ENCODE results near the gene STK24.

Gene STK24

DNA sequence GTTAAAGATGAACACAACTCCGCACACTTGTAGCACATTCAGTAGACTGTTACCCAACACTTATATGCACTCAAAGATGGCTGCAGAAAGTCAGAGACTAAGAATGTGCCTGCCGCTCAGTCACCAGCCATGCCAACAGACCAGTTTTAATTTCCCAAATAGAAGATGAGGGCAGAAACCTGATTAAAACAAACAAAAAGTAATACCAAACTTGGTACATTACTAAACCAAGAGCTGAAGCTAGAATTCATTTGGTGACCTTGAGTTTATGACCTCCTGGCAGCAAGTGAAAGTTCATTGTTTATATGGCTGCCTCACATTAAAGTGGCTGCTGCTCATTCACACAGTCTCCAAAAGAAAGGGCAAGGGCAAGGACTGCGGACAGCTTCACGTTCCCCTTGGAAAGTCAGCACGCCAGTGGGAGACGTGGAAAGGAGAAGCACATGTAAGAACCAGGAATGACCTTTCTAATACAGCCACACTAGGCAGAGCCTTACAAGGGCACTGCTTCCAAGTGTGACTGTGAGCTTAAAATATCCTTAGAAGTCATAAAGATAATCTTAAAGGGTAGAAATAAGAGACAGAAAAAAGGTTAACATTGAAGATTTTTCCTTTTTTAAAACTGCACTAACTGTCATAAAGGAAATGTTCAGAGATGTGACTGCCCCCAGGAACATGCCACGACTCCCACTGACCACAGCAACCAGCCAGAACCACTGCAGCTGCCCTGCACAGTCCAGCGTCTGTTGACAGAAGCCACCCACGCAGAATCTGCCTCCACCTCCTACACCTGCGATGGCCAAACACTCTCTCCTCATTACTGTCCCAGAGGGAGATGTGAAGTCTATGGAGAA is 73.5 kb downstream of the STK24 start:
- peaks cover 22% of the 10 kb centered on the region for H3K36me3 Mint-ChIP-seq (ENCODE audit: low read depth)
- TF ChIP-seq, protein P1, sequence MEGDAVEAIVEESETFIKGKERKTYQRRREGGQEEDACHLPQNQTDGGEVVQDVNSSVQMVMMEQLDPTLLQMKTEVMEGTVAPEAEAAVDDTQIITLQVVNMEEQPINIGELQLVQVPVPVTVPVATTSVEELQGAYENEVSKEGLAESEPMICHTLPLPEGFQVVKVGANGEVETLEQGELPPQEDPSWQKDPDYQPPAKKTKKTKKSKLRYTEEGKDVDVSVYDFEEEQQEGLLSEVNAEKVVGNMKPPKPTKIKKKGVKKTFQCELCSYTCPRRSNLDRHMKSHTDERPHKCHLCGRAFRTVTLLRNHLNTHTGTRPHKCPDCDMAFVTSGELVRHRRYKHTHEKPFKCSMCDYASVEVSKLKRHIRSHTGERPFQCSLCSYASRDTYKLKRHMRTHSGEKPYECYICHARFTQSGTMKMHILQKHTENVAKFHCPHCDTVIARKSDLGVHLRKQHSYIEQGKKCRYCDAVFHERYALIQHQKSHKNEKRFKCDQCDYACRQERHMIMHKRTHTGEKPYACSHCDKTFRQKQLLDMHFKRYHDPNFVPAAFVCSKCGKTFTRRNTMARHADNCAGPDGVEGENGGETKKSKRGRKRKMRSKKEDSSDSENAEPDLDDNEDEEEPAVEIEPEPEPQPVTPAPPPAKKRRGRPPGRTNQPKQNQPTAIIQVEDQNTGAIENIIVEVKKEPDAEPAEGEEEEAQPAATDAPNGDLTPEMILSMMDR (IDR thresholded peaks at IDR 0.05; ENCODE audit: unreplicated experiment in 3 of 3), result no peak
- H3K27me3 Mint-ChIP-seq (ENCODE audit: low read depth), result peaks cover 3% of the 10 kb centered on the region
- peak overlapping the region; percentile 47 to 83 (median 48) for H3K27ac Mint-ChIP-seq
- H3K4me1 Mint-ChIP-seq, result peaks cover 66% of the 10 kb centered on the region
- no peaks in the 10 kb centered on the region for H3K9me3 Mint-ChIP-seq
- peak overlapping the region in 2 of 3 experiments; percentile 1 to 2 for H3K4me3 Mint-ChIP-seq

DNA sequence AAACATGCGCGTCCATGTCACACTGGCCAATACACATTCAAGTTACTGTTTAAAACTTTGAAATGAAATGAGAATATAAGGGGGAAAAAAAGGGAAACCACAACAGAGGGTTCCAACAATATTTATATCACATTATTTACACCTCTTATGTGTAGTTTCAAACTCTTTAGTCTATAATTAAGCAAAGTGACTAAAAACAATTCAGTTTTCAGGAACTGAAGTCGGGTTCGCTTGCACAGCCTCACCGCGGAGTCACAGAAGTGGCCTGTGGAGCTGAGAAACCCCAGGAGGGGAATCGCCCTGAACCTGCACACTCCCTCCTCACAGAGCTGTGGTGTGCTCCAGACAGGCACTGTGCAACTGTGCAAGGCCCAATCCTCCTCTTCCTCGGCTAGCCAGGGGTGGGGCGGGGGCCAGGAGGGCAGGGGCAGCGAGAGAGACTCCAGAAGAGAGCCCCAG is 75.9 kb downstream of the STK24 start:
- Mint-ChIP-seq H3K36me3 (ENCODE audit: low read depth) (peaks cover 33% of the 10 kb centered on the region), H3K4me1 (peaks cover 64% of the 10 kb centered on the region), H3K9me3 (no peaks in the 10 kb centered on the region), H3K4me3 (no peak overlapping the region), H3K27me3 (ENCODE audit: low read depth) (no peaks in the 10 kb centered on the region), H3K27ac (peak overlapping the region in 1 of 3 experiments; percentile 63)
- TF ChIP-seq, protein P1 (IDR thresholded peaks at IDR 0.05; ENCODE audit: unreplicated experiment in 3 of 3), result no peak

DNA sequence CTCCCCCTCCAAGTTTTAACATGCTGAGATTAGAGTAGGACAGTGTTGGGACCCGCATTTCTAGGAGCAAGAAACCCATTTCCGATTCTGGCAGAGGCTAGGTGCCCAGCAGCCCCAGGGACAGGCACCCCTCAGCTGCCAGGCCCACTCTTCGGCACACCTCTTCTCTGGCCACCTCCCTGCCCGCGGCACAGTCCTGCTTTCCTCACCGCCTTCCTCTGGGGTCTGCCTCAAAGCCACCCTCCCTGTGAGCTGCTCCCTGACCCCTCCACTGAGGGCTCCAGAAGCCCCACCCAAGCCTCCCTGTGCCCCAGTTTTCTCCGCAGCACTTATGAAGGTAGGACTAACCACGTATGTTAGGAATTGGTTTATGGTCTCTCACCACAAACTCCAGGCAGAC is 79.9 kb downstream of the STK24 start:
- Mint-ChIP-seq H3K36me3 (ENCODE audit: low read depth) (peaks cover 30% of the 10 kb centered on the region), H3K4me3 (no peak overlapping the region), H3K4me1 (peaks cover 55% of the 10 kb centered on the region), H3K9me3 (no peaks in the 10 kb centered on the region), H3K27me3 (ENCODE audit: low read depth) (no peaks in the 10 kb centered on the region), H3K27ac (peak overlapping the region; percentile 22 to 45 (median 28))
- TF ChIP-seq, protein P1 (IDR thresholded peaks at IDR 0.05; ENCODE audit: unreplicated experiment in 3 of 3), result no peak

DNA sequence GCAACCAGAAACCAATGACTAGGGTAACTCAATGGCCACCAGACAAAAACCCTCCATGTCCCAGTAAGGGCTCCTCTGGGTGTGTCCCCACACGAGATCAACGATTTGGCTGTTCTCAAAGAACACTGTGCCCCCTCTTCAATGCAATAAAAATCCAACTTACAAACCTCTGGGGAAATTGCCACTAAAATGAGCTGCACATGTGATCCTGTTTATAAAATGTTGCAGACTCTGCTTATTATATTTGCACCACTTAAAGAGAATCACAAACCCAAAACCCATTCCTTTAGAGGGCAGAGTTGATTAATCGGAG is 80.5 kb downstream of the STK24 start:
- no peaks in the 10 kb centered on the region for H3K27me3 Mint-ChIP-seq (ENCODE audit: low read depth)
- H3K27ac Mint-ChIP-seq, result peak overlapping the region; percentile 45 to 84 (median 79)
- no peak overlapping the region for H3K4me3 Mint-ChIP-seq
- no peaks in the 10 kb centered on the region for H3K9me3 Mint-ChIP-seq
- peaks cover 57% of the 10 kb centered on the region for H3K4me1 Mint-ChIP-seq
- H3K36me3 Mint-ChIP-seq (ENCODE audit: low read depth), result peaks cover 30% of the 10 kb centered on the region
- TF ChIP-seq, protein P1 (IDR thresholded peaks at IDR 0.05; ENCODE audit: unreplicated experiment in 3 of 3), result no peak

DNA sequence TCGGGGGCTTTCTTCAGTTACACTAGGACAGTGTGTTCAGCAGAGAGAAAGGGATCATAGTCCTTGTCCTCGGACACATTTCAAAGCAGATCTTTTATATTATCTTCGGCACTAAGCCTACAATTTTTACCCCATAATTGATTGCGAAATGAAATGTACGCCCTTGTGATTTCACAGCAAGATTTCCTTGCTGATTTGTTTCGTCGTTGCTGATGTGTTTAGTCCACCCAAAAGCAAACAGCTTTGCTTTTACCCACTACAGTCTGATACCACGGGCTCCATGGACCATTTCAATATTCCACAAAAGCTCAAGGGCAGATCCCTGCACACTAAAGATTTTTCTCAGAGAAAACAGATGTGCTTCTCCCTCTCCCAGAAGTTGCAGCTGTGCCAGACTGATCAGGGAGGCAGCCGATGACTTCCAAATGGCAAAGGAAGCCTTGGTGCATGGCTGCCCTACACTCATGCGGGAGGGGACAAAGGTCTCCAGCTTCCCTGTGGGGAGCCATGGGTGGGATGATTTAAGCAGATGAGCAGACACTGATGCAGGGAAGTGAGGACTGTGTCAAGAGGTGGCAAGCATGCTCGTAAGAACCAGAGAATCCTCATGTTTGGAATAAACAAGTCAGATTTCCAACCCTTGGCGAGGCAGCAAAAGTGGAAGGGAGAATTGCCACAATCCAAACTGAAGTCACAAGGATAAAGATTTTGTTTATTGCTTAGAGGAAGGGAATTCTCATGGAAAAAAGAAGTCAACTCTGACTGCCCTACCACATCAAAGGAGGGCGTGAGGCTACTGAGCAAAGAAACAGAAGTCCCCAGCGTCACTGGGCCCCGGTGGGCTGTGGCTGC is 81.1 kb downstream of the STK24 start:
- TF ChIP-seq, protein P1 (IDR thresholded peaks at IDR 0.05; ENCODE audit: unreplicated experiment in 3 of 3), result no peak
- Mint-ChIP-seq H3K4me1 (peaks cover 63% of the 10 kb centered on the region), H3K36me3 (ENCODE audit: low read depth) (peaks cover 30% of the 10 kb centered on the region), H3K9me3 (no peaks in the 10 kb centered on the region), H3K4me3 (peak overlapping the region in 1 of 3 experiments; percentile 16), H3K27me3 (ENCODE audit: low read depth) (no peaks in the 10 kb centered on the region), H3K27ac (peak overlapping the region; percentile 75 to 84 (median 79))
